Adrenal gland (tissue), 5 donors: ENCODE data around the gene PLPPR5.

Experiments
- CTCF ChIP-seq, 6 experiments: fragments of 450-650 bp in 4 of 6; fragments of 200-600 bp in 2 of 6; sonication (generic) in 1 of 6; IDR thresholded peaks; 1 replicate in 5 of 6; 2 replicates in 1 of 6; pipeline versions ENCODE4 v1.5.1 to v1.8.0; 2016 to 2021; ENCODE audit warnings: antibody characterized with exemption in 6 of 6, mild to moderate bottlenecking in 2 of 6, moderate library complexity in 1 of 6
- POLR2A ChIP-seq, 2 donors: fragments of 450-650 bp; IDR thresholded peaks; one replicate each; pipeline ENCODE4 v1.6.1; 2017; ENCODE audit warnings: antibody characterized with exemption in 2 of 2, mild to moderate bottlenecking in 2 of 2, moderate library complexity in 1 of 2
- donor health status: DM: no; HTN: no; CAD: no.

- TF ChIP-seq POLR2A (IDR thresholded peaks at IDR 0.05) (no peak), CTCF (IDR thresholded peaks at IDR 0.05) (no peak)
Measured at GRCh38 chr1:98926597-98926996, 78.1 kb downstream of the PLPPR5 start.
